HFFc6 (cell line): Measurements from ENCODE around the gene GMPR2. TPM values are rescaled to one million over a fixed set of nuclear protein-coding genes. Genes with fewer than 3 reads are reported as not detected.
A peak's percentile ranks its signal among the peaks of the same experiment; 100 is the strongest.

Experiments
- DNase-seq: peaks from one replicate; pipeline ENCODE4 v3.0.0-alpha.2; 2018
- H3K27ac Mint-ChIP-seq: 2 replicates; pipeline ENCODE4 v1.8.0; 2020; ENCODE audit warnings: mild to moderate bottlenecking, mixed read lengths
- H3K27me3 Mint-ChIP-seq: 2 replicates; pipeline ENCODE4 v1.8.0; 2021; ENCODE audit warnings: mild to moderate bottlenecking, moderate library complexity, mixed read lengths; ENCODE audit not compliant: insufficient read depth
- H3K36me3 Mint-ChIP-seq: 2 replicates; pipeline ENCODE4 v1.8.0; 2021; ENCODE audit warnings: low read depth, mixed read lengths
- H3K4me1 Mint-ChIP-seq: 2 replicates; pipeline ENCODE4 v1.8.0; 2020; ENCODE audit warnings: low read depth, mixed read lengths
- H3K4me3 Mint-ChIP-seq: 2 replicates; pipeline ENCODE4 v1.8.0; 2020; ENCODE audit warnings: mild to moderate bottlenecking, moderate library complexity, mixed read lengths
- H3K9me3 Mint-ChIP-seq: 2 replicates; pipeline ENCODE4 v1.8.0; 2020; ENCODE audit warnings: mild to moderate bottlenecking, mixed read lengths
- CTCF ChIP-seq: fragments of 200-600 bp; sonication (generic); IDR thresholded peaks from 2 replicates; pipeline ENCODE4 v1.5.0; 2021; ENCODE audit warnings: antibody characterized with exemption, mild to moderate bottlenecking
- total RNA-seq, 6 experiments: library from RNA; stranded (reverse); fragmentation: NEBNext Ultra II Directional; extraction: Animal tissue kit (Norgen Biotek cat#: 25700); gene quantifications; 2 replicates in 1 of 6; 3 replicates in 5 of 6; pipeline ENCODE4 v1.2.3, GENCODE V29; 2021

The GMPR2 gene
- total RNA-seq, 6 experiments from 2014 or later = 70.6 to 76.7 (median 73.6) TPM

- Mint-ChIP-seq H3K4me3 (peak overlapping the region; percentile 90), H3K27me3 (peaks cover 5% of the 10 kb centered on the region), H3K27ac (peak overlapping the region; percentile 95), H3K9me3 (no peaks in the 10 kb centered on the region), H3K36me3 (0 out of 2 replicates have a peak, but pooled peaks cover 4% of the 10 kb centered on the region), H3K4me1 (peaks cover 34% of the 10 kb centered on the region)
- DNase-seq = no peak
- no peak for TF ChIP-seq CTCF
Observed at GRCh38 chr14:24270537-24271133, 37.9 kb downstream of the GMPR2 start.

GRCh38 chr14:24271134-24271833 lies 38.6 kb downstream of the GMPR2 start, which contains the start of gene RABGGTA:
TSS of gene RABGGTA (minus strand) at chr14:24271597. CDS start at chr14:24271115, 482 bp downstream.
- Mint-ChIP-seq H3K4me1 (peaks cover 34% of the 10 kb centered on the region), H3K9me3 (no peaks in the 10 kb centered on the region), H3K27me3 (peaks cover 5% of the 10 kb centered on the region), H3K4me3 (peak within 1 kb of the TSS; percentile 90), H3K36me3 (0 out of 2 replicates have a peak, but pooled peaks cover 4% of the 10 kb centered on the region), H3K27ac (peak within 1 kb of the TSS; percentile 95)
- peak; percentile 75 for DNase-seq
- peak; percentile 80 for TF ChIP-seq CTCF

- peaks cover 5% of the 10 kb centered on the region for H3K27me3 Mint-ChIP-seq
- H3K4me1 Mint-ChIP-seq = peaks cover 34% of the 10 kb centered on the region
- H3K9me3 Mint-ChIP-seq = no peaks in the 10 kb centered on the region
- H3K36me3 Mint-ChIP-seq = 0 out of 2 replicates have a peak, but pooled peaks cover 4% of the 10 kb centered on the region
- H3K27ac Mint-ChIP-seq = peak overlapping the region; percentile 80
- TF ChIP-seq CTCF = no peak
- no peak for DNase-seq
- peak overlapping the region; percentile 90 for H3K4me3 Mint-ChIP-seq
Observed at GRCh38 chr14:24271834-24272263, 39.1 kb downstream of the GMPR2 start.

GRCh38 chr14:24272467-24272866 lies 39.7 kb downstream of the GMPR2 start:
- peak overlapping the region; percentile 90 for H3K4me3 Mint-ChIP-seq
- peaks cover 3% of the 10 kb centered on the region; the same call in 1 of the 2 replicates for H3K27me3 Mint-ChIP-seq
- H3K9me3 Mint-ChIP-seq = no peaks in the 10 kb centered on the region
- H3K4me1 Mint-ChIP-seq = peaks cover 34% of the 10 kb centered on the region
- H3K27ac Mint-ChIP-seq = peak overlapping the region; percentile 80
- DNase-seq = no peak
- 0 out of 2 replicates have a peak, but pooled peaks cover 4% of the 10 kb centered on the region for H3K36me3 Mint-ChIP-seq
- no peak for TF ChIP-seq CTCF

- Mint-ChIP-seq H3K4me1 (peaks cover 38% of the 10 kb centered on the region), H3K9me3 (no peaks in the 10 kb centered on the region), H3K36me3 (0 out of 2 replicates have a peak, but pooled peaks cover 4% of the 10 kb centered on the region), H3K4me3 (no peak overlapping the region), H3K27me3 (peaks cover 3% of the 10 kb centered on the region; the same call in 1 of the 2 replicates), H3K27ac (no peak overlapping the region)
- DNase-seq = no peak
- peak; percentile 28; the same call in 1 of the 2 replicates for TF ChIP-seq CTCF
Observed at GRCh38 chr14:24273422-24273998, 40.8 kb downstream of the GMPR2 start.
